Putamen (tissue), 1 donor: ENCODE measurements around the gene IRF1.
"Not testable (repeated sequence)": the region's sequence is repeated elsewhere in the genome, so short reads cannot be mapped to it uniquely, and the experiment has no call there.

Experiments used
- DNase-seq: peaks from one replicate; pipeline ENCODE4 v3.0.0-alpha.2; 2016; ENCODE audit warnings: low spot score

IRF1 gene

DNA sequence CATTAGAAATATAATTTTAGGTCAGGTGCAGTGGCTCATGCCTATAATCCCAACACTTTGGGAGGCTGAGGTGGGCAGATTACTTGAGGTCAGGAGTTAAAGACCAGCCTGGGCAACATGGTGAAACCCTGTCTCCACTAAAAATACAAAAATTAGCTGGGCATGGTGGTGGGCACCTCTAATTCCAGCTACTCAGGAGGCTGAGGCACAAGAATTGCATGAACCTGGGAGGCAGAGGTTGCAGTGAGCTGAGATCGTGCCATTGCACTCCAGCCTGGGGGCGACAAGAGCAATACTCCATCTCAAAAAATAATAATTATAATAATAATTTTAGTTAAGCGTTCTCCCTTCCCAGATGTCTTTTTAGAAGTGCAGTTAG lies 52.3 kb downstream of the IRF1 start:
- not testable (repeated sequence) for DNase-seq

DNA sequence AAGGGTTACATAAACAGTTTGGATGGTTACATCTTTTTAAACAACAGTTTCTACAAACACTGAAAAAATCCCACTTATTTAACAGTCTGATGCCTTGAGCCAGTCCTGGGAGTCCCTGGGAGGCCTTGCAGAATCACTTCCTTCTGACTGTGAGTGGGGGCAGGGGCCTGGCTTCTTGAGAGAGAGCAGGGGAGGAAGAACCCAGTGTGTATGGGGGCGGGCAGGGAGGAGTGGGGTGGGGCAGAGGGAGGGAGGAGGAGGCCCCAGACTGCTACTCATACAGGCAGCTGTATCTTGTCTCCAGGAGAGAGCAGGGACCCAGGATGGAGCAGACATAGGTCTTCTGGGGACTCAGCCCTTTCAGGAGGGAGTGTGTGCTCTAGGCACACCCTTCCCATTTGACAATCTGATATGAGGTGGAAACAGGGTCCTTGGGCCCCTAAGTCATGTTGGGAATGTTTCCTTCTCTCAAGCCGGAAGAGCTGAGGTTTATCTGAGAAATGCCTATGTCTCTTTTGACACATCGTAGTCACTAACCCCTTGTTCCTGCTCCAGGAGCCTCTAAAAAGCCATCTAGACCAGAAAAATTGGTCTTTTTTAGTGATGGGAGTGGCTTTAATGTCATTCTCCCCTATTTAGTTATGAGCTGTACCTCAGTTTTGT lies 52.8 kb downstream of the IRF1 start:
- no peak for DNase-seq

DNA sequence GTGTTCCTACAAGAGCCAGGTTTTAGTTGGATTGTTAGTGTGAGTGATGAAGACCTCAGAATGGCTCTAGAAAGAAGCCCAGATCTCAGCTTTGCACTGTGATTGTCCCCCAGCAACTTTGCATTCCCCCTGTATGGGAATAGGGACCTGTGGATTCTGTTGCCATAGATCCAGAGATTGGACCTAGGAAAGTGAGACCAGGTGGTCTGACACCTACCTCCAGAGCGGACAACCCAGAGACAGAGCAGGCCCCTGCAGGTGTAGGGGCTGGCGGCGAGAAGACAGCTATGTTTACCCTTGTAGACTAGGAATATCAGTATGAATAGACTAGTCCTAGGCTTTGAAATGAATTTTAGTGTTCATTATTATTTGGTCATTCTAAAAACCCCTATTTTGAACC lies 53.6 kb downstream of the IRF1 start:
- no peak for DNase-seq

DNA sequence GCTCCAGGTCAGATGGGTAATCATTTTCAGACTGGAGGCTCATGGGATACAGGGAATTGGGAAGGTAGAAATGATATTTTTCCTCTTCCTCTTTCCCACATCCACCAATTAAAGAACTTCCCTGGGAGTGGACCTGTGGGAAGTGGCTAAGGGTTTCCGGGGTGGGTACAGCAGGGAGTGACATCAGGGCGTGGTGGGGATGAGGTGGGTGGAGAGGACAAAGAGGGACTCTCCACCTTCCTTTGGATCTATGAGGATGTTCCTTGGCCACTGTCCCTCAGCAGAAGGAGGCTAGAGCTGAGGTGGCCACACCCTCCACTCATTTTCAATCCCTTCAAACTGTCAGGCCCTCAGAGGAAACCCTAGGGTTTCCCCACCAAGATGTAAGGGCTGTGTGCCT lies 54.7 kb downstream of the IRF1 start:
- DNase-seq: no peak

DNA sequence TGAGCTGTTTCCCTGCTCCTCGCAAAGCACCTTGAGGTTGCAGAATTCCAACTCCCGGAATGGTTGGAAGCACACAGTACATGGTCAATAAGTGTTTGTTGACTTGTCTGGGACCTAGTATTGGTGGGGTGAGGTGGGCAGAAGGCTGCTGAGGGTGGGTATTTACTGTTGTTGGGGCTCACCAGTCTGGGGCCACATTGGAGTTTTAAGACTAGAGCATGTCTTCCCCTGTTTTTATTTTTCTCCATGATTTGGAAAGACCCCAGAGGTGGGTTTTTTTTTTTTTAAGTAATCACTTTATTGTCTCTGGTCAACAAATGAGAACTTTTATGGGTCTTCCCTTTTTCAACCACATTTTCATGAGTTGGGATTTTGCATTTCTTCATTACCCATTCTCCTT lies 55.1 kb downstream of the IRF1 start:
- DNase-seq: no peak

DNA sequence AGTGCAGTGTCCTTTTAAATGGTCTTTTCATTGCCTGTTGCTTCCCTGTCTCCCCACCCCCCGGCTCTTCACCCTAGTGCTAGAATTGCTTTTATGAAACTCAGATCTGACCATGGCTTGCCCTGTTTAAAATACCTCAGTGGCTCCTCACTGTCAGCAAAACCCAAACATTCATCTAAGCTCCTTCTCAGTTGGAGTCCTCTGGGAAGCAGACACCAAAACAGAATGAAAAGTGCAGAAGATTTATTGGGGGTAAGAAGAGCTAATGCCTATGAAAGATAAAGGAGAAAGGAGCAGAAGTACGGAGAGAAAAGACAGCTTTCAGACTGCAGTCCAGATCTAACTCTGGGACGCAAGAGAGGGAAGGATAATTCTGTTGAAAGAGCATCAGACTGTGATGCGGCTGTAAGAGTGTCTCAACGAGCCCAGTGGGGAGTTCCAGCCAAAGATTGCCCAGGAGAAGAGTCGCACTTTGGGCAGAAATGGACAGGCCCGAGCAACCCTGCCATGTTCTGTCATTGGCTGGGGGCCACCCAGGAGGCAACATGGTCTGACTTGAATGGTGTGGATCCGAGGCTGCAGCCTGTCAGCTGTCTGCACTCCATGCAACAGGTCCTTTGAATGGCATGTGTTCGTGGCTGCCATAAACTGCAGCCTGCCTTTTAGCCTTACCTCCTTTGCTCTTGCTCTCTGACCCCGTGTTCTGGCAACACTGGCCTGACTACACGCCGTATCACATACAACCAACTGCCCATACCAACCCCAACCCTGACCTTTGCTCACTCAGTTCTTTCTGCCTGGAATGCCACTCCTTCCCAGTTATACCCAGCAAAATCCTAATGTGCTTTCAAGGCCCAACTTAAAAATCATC lies 55.9 kb downstream of the IRF1 start:
- no peak for DNase-seq

DNA sequence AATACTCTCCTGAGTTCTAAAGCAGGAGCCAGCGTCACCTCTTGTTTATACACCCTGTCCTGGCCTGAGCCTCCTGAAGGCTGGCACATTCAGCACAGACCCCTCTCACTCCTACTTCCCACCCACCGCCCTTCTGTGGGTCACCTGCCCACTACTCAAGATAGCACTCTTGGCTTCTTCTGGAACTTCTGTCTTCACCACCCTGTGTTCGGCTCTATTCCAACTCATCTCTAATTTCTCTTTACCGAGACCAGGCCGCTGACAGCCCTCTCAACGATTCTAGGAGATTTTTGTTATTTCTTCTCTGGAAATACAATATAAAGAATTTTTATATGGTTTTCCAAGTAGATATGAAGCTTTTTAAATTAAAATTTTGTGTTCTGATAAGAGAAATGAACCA lies 57.4 kb downstream of the IRF1 start:
- DNase-seq: no peak

DNA sequence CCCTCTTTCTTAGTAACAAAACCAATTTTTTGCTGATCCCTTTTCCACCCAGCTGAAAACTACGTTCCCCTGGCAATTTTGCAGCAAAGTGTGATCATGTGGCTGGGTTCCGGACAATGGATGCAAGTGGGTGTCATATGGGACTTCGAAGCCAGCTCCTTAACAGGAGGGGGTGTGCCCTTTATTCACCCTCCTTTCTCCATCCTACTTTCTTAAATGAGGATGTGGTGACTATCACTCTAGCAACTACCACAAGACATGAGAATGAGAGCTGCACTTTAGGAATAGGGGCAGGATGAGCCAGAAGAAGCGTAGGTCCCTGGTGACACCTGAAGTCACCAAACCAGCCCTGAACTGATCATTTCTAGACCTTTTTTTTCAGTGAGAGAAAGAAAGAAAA lies 58.9 kb downstream of the IRF1 start:
- no peak for DNase-seq
